Stromal cell of bone marrow (primary cell): ENCODE measurements around the gene CCT4.
"Not testable (repeated sequence)": the region's sequence is repeated elsewhere in the genome, so short reads cannot be mapped to it uniquely, and the experiment has no call there.

Source experiments
- DNase-seq: peaks from one replicate; pipeline ENCODE4 v3.0.0-alpha.2; 2012; ENCODE audit warnings: low read depth

CCT4 gene

GRCh38 chr2:61888267-61889055 is at the start of gene CCT4:
Gene CCT4, minus strand, starts transcription at chr2:61888656. Its CDS starts 149 bp downstream, at chr2:61888507.
- peak; percentile 57 for DNase-seq

- no peak for DNase-seq
These were observed 49.4 kb upstream of the CCT4 start for GRCh38 chr2:61937886-61938285.

GRCh38 chr2:61937098-61937497 is 48.6 kb upstream of the CCT4 start:
- DNase-seq: no peak

GRCh38 chr2:61928826-61929461 is 40.5 kb upstream of the CCT4 start:
- DNase-seq: no peak

GRCh38 chr2:61926531-61927477 is 38.3 kb upstream of the CCT4 start:
- DNase-seq: no peak

- no peak for DNase-seq
These were observed 36.6 kb upstream of the CCT4 start for GRCh38 chr2:61924895-61925663.

- no peak for DNase-seq
These were observed 34.3 kb upstream of the CCT4 start for GRCh38 chr2:61922714-61923113.

GRCh38 chr2:61920548-61920947 is 32.1 kb upstream of the CCT4 start:
- no peak for DNase-seq

- not testable (repeated sequence) for DNase-seq
These were observed 26.3 kb upstream of the CCT4 start for GRCh38 chr2:61914794-61915193.

- DNase-seq: no peak
These were observed 23.1 kb upstream of the CCT4 start for GRCh38 chr2:61911510-61911909.

- no peak for DNase-seq
These were observed 22.1 kb upstream of the CCT4 start for GRCh38 chr2:61910603-61911002.

- no peak for DNase-seq
These were observed 20.7 kb upstream of the CCT4 start for GRCh38 chr2:61909116-61909515.

GRCh38 chr2:61906186-61906470 is 17.7 kb upstream of the CCT4 start:
- no peak for DNase-seq

GRCh38 chr2:61905372-61906185 is 17.1 kb upstream of the CCT4 start, which contains the start of gene COMMD1:
Gene COMMD1, plus strand, starts transcription at chr2:61905674. Its CDS starts 5 bp downstream, at chr2:61905679.
- peak; percentile 38 for DNase-seq

GRCh38 chr2:61900281-61900680 is 11.8 kb upstream of the CCT4 start:
- DNase-seq: no peak

GRCh38 chr2:61898810-61899209 is 10.4 kb upstream of the CCT4 start:
- DNase-seq: no peak

GRCh38 chr2:61887717-61888266 is 664 bp downstream of the CCT4 start:
- no peak for DNase-seq

GRCh38 chr2:61885896-61886603 is 2.4 kb downstream of the CCT4 start:
- no peak for DNase-seq

GRCh38 chr2:61882850-61883249 is 5.6 kb downstream of the CCT4 start:
- no peak for DNase-seq

- not testable (repeated sequence) for DNase-seq
These were observed 9.1 kb downstream of the CCT4 start for GRCh38 chr2:61879351-61879750.
